Subcutaneous adipose tissue (tissue), 4 donors: ENCODE measurements around the gene DEFB112. TPM values are rescaled to one million over a fixed set of nuclear protein-coding genes. Genes with fewer than 3 reads are reported as not detected.

Experiments used
- total RNA-seq, 4 donors: library from RNA; depleted of rRNA; stranded (reverse); fragments of >200 nt; gene quantifications; one replicate each; pipeline ENCODE4 v1.1.0, GENCODE V29; 2016
- TF ChIP-seq, protein P1 (sequence below): fragments of 450-650 bp; IDR thresholded peaks from one replicate; pipeline ENCODE4 v1.5.1; 2016; ENCODE audit warnings: low read depth, mild to moderate bottlenecking, control low read depth, antibody characterized with exemption, moderate library complexity

Gene DEFB112
- total RNA-seq, 4 donors from 2014 or later: not detected

DNA sequence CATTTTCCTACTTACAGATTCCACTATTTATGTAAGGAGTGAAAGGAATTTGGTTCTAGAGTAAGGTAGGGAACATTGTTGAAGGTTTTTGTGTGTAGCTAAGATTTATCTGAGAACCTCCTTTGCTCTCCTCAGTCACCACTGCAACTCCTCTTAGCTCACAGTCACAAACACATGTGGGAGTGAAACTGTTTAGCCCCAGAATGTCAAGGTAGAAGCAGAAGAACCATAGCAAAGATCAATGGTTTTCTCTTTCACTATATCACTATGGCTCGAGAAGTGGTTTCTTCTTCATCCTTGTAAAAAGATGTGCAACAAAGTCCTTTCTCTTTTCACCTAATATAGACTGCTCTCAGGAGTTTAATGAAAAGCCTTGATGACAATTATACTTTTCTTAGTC lies 6.5 kb upstream of the DEFB112 start:
- TF ChIP-seq, protein P1, sequence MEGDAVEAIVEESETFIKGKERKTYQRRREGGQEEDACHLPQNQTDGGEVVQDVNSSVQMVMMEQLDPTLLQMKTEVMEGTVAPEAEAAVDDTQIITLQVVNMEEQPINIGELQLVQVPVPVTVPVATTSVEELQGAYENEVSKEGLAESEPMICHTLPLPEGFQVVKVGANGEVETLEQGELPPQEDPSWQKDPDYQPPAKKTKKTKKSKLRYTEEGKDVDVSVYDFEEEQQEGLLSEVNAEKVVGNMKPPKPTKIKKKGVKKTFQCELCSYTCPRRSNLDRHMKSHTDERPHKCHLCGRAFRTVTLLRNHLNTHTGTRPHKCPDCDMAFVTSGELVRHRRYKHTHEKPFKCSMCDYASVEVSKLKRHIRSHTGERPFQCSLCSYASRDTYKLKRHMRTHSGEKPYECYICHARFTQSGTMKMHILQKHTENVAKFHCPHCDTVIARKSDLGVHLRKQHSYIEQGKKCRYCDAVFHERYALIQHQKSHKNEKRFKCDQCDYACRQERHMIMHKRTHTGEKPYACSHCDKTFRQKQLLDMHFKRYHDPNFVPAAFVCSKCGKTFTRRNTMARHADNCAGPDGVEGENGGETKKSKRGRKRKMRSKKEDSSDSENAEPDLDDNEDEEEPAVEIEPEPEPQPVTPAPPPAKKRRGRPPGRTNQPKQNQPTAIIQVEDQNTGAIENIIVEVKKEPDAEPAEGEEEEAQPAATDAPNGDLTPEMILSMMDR: no peak

DNA sequence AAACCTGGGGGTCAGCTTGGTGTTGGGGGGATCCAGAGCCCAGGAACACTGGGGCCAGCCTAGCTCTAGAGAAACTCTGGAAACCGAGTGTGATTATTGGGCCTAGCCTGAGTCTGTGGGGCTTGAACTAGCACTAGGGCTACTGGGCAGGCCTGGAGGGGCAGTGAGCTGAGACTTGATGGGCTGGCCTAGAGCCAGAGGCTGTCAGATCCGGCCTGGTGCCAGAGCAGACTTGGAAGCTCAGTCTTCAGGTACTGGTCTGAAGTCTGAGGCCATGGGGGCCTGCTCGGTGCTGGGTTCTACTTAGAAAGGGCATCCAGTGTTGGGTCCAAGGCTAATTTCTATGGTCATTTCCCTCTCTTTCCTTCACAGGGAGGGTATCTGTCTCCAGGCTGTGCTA lies 2.7 kb downstream of the DEFB112 start:
- TF ChIP-seq, protein P1: no peak

DNA sequence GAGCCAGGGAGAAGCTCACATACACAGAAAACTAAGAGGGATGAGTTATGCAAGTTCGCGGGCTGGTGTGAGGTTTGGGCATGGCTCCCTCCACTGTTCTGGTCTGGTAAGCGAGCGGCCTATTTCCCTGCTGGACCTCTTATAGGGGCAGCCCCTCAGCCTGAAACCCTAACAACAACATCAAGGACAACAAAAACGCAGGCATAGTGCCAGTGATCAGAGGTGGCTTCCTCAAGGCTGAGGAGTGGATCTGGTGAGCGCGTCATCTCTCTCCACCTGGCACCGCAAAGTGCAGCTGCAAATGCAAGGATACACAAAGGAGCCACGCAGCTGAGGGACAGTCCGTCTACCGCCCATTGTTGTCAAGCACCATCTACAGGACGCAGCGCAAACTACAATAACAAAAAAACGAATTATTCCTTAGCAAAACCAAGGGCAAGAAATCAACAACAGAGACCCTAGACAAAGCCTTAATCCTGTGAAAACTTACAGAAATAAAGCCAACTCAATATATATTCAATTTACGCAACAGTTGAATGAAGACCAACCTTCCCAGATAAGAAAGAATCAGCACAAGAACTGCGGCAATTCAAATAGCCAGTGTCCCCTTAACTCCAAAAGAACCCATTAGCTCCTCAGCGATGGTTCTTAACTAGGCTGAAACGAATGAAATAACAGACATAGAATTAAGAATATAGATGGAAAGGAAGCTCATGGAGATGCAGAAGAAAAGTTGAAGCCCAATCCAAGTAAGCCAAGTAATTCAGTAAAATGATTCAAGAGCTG lies 18.8 kb downstream of the DEFB112 start:
- TF ChIP-seq, protein P1: no peak

DNA sequence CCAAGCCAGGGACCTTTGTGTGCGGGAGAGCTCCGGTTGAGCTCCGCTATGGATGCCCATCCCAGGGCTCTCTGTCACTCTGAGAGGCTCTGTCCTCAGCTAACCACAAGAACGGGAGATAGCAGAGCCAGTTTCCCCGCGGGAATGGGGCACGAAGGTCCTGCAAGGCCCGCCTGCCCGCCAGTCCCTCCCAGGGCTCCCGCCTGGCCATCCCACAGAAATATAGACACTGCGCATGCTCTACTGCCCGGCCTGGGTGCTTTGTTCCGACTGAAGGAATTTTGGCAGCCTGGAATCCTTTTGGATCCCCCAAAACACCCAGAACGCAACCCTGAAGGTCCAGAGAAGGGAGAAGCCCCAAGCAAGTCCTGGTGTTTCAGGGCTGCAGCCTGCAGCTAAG lies 19.4 kb downstream of the DEFB112 start:
- TF ChIP-seq, protein P1: no peak

DNA sequence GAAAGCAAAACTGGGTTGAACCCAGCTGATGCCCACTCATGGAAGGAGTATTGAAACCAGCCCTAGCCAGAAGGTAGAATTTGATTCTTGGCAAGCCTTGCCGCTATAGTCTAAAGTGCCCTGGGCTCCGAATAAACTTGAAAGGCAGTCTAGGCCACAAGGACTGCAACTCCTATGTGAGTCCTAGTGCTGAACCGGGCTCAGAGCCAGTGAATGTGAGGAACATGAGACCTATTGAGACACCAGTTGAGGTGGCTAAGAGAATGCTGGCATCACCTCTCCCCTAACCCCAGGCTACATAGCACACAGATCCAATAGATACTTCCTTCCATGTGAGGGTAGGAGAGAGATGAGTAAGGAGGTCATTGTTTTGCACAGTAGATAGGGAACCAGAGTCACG lies 24.5 kb downstream of the DEFB112 start:
- TF ChIP-seq, protein P1: no peak

DNA sequence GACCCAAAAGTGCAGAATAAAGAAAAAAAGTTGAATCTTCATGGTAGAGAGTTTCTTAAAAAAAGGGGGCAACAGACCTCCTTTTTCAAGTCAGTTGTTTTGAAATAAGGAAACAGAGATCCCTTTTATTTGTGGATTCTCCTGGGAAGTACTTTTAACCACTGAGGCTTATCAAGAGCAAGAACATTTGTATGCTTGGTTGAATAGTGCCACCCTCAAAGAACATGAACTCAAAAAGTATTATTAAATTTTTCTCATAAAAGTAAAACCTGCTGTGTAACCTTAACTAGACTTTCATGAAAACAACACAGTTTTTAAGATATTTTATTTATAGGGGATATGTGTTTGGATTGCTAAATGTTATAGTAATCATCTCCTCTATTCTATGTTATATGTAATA lies 27.8 kb downstream of the DEFB112 start, which contains the start of gene DEFB110:
Gene DEFB110, minus strand, starts transcription at position 101 of the 400 bp plus-strand sequence. Its CDS starts 59 bp downstream, at position 42.
- TF ChIP-seq, protein P1: no peak

DNA sequence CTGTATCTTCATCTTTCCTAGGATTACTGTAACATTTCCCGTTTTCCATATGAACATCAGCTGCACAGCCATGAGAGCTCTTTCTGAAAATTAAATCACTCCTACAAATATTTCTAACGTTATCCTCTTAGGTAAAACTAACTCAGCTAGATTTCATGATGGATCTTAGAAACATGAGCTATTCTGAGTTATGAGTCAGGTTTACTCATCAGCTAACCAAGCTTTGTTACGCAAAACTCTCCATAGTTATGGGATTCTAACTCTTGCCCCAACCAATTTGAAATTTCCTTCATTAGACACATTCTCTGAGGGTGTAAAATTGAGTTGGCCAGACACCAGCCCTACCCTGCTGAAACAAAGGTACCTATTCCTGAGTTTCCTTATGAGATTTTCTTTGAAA lies 41.9 kb downstream of the DEFB112 start:
- TF ChIP-seq, protein P1: no peak
